SK-N-MC (cell line): ENCODE measurements around the gene TFAM.

Experiments used
- DNase-seq: peaks from one replicate; pipeline ENCODE4 v3.0.0-alpha.2; 2011; ENCODE audit warnings: low read depth, low spot score
- H3K27ac ChIP-seq: fragments of 200-600 bp; sonication (generic); 2 replicates; pipeline ENCODE4 v1.5.1; 2016; ENCODE audit warnings: mixed run types
- H3K36me3 ChIP-seq: fragments of 200-600 bp; sonication (generic); 2 replicates; pipeline ENCODE4 v1.6.1; 2017; ENCODE audit warnings: antibody characterized with exemption, low read length, mixed read lengths; ENCODE audit not compliant: insufficient read depth
- H3K4me3 ChIP-seq: fragments of 200-600 bp; sonication (generic); 2 replicates; pipeline ENCODE4 v1.5.1; 2016
- H3K9ac ChIP-seq: fragments of 200-600 bp; sonication (generic); 2 replicates; pipeline ENCODE4 v1.8.0; 2017; ENCODE audit warnings: mixed run types, mixed read lengths; ENCODE audit not compliant: insufficient read length
- H3K9me3 ChIP-seq: fragments of 200-600 bp; sonication (generic); 2 replicates; pipeline ENCODE4 v1.6.1; 2017; ENCODE audit warnings: low read depth, mild to moderate bottlenecking, antibody characterized with exemption, low read length, moderate library complexity, mixed read lengths
- EZH2 ChIP-seq: fragments of 200-600 bp; sonication (generic); IDR thresholded peaks from one replicate; pipeline ENCODE4 v1.6.1; 2017; ENCODE audit warnings: antibody characterized with exemption
- FOXP2 ChIP-seq: optimal IDR thresholded peaks from 2 replicates; pipeline ENCODE3; 2011; ENCODE audit warnings: mild to moderate bottlenecking, moderate library complexity; ENCODE audit not compliant: insufficient read depth; ENCODE audit errors: extremely low read length, control extremely low read depth
- POLR2AphosphoS5 ChIP-seq: IDR thresholded peaks from 2 replicates; pipeline ENCODE4 v1.6.1; 2012; ENCODE audit warnings: mild to moderate bottlenecking, low read depth, low read length, borderline replicate concordance

Gene TFAM

DNA sequence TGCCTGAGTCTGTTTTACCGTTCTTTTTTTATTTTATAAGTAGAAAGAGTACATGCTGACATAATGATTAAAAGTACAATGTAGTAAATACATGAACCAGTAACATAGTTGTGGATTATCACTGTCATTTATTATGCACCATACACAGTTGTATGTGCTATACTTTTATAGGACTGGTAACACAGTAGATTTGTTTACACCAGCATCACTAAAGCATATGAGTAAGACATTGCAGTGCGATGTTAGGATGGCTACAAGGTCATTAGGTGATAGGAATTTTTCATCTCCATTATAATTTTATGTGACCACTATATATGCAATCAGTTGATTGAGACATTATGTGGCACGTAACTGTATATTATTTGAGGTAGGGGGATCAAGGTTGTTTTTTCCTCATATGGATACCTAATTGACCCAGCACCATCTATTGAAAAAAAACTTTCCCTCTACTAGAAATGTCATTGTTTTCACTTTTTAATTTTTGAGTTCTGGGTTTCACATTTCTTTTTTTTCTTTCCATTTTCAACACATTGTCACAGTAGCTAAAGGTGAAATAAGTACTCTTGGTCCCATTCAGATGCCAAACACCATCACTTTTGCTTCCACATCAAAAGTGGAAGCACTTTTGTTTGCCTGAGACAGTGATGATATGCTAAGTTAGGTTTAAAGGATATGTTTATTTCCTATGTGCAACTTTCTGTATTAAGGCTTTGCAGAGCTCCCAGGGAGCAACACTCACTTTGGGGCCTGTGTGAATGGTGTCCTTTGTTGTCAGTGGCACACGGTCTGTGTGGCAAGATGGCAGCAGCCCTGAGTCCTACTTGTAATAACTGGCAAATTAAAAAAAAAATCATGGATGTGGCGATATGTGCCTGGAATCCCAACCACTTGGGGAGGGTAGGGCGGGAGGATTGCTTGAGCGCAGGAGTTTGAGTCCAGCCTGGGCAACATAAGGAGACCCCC, 33.3 kb upstream of the TFAM start:
- TF ChIP-seq EZH2 (no peak), FOXP2 (no peak), POLR2AphosphoS5 (no peak)
- DNase-seq, result no peak
- H3K4me3 ChIP-seq, result no peak overlapping the region

GRCh38 chr10:58352956-58353610, 32.1 kb upstream of the TFAM start:
- H3K9ac ChIP-seq, result no peak overlapping the region
- TF ChIP-seq FOXP2, result no peak
- TF ChIP-seq EZH2, result no peak
- no peak for TF ChIP-seq POLR2AphosphoS5
- no peak for DNase-seq
- H3K4me3 ChIP-seq, result no peak overlapping the region
- H3K27ac ChIP-seq, result no peak overlapping the region
- H3K9me3 ChIP-seq, result no peaks in the 10 kb centered on the region
- no peaks in the 10 kb centered on the region for H3K36me3 ChIP-seq

More for the DNA sequence above, 33.3 kb upstream of the TFAM start:
- H3K36me3 ChIP-seq, result no peaks in the 10 kb centered on the region
- no peak overlapping the region for H3K27ac ChIP-seq
- no peak overlapping the region for H3K9ac ChIP-seq
- no peaks in the 10 kb centered on the region for H3K9me3 ChIP-seq

DNA sequence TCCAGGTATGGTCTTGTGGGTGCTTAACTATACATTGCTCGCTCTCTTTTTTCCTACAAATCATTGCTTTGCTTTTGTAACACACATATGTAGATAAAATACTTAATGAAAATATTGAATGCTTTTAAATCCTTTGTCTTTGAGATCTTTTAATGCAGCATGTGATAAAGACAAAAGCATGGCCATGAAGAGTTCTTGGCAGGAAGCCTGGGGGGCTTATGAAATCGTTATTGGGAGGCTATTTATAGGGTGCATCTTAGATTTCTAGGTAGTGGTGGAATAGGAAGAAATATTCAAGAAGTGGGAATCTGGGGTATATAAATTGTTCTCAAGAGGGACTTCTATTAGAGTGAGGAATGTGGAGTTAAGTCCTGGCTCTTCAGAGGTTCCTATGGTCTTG, 28.5 kb upstream of the TFAM start:
- H3K9ac ChIP-seq, result no peak overlapping the region
- no peak overlapping the region for H3K4me3 ChIP-seq
- H3K27ac ChIP-seq, result no peak overlapping the region
- DNase-seq, result no peak
- no peaks in the 10 kb centered on the region for H3K36me3 ChIP-seq
- H3K9me3 ChIP-seq, result no peaks in the 10 kb centered on the region
- TF ChIP-seq POLR2AphosphoS5 (no peak), FOXP2 (no peak), EZH2 (no peak)

- Histone ChIP-seq H3K4me3 (no peak overlapping the region), H3K9me3 (no peaks in the 10 kb centered on the region), H3K27ac (no peak overlapping the region), H3K9ac (no peak overlapping the region), H3K36me3 (no peaks in the 10 kb centered on the region)
- TF ChIP-seq POLR2AphosphoS5, result no peak
- TF ChIP-seq EZH2, result no peak
- no peak for TF ChIP-seq FOXP2
- no peak for DNase-seq
Measured at GRCh38 chr10:58358314-58358933, 26.8 kb upstream of the TFAM start.

- no peaks in the 10 kb centered on the region for H3K9me3 ChIP-seq
- no peak for DNase-seq
- TF ChIP-seq FOXP2 (no peak), POLR2AphosphoS5 (no peak), EZH2 (no peak)
- H3K36me3 ChIP-seq, result no peaks in the 10 kb centered on the region
- no peak overlapping the region for H3K4me3 ChIP-seq
- H3K27ac ChIP-seq, result no peak overlapping the region
- H3K9ac ChIP-seq, result no peak overlapping the region
Measured at GRCh38 chr10:58358947-58359346, 26.3 kb upstream of the TFAM start.

DNA sequence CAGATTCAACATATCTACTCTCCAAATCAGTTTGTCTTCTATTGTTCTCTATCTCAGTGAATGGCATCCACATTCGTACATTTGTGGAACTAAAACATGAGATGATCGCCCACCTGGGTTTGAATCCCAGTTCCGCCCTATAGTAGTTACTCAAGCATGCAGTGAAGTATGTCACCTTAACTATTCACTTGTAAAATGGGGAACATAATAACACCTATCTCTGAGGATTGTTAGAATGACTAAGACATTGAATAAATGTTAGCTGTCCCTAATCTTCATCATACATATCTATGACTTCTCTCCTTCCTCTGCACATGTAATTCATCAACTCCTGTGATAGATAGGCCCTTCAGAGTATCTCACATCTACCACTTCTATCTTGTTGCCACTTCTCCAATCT, 25.7 kb upstream of the TFAM start:
- DNase-seq, result no peak
- no peak overlapping the region for H3K27ac ChIP-seq
- H3K36me3 ChIP-seq, result no peaks in the 10 kb centered on the region
- H3K9ac ChIP-seq, result no peak overlapping the region
- TF ChIP-seq EZH2, result no peak
- TF ChIP-seq FOXP2, result no peak
- no peak overlapping the region for H3K4me3 ChIP-seq
- H3K9me3 ChIP-seq, result no peaks in the 10 kb centered on the region

- Histone ChIP-seq H3K9me3 (no peaks in the 10 kb centered on the region), H3K4me3 (no peak overlapping the region), H3K27ac (no peak overlapping the region), H3K9ac (no peak overlapping the region), H3K36me3 (no peaks in the 10 kb centered on the region)
- DNase-seq, result no peak
- TF ChIP-seq FOXP2 (no peak), EZH2 (no peak), POLR2AphosphoS5 (no peak)
Measured at GRCh38 chr10:58360412-58361004, 24.7 kb upstream of the TFAM start.

GRCh38 chr10:58361353-58361752, 23.9 kb upstream of the TFAM start:
- no peak overlapping the region for H3K9ac ChIP-seq
- H3K9me3 ChIP-seq, result no peaks in the 10 kb centered on the region
- no peak overlapping the region for H3K27ac ChIP-seq
- no peak overlapping the region for H3K4me3 ChIP-seq
- TF ChIP-seq EZH2, result no peak
- TF ChIP-seq POLR2AphosphoS5, result no peak
- TF ChIP-seq FOXP2, result no peak
- DNase-seq, result no peak
- H3K36me3 ChIP-seq, result no peaks in the 10 kb centered on the region
